ENCODE data around the gene PRR20E.
"Not testable (repeated sequence)": the region's sequence is repeated elsewhere in the genome, so short reads cannot be mapped to it uniquely, and the experiment has no call there.

The PRR20E gene

GRCh38 chr13:57148106-57148505, 18.9 kb upstream of the PRR20E start:
- intact Hi-C loops (cut with DNase I; ENCODE audit: low total_unique reads); H3K4me3 ChIP-seq; H3K9me3 ChIP-seq; H3K27me3 ChIP-seq; DNase-seq; H3K36me3 ChIP-seq; H3K27ac ChIP-seq; H3K4me1 ChIP-seq: not testable (repeated sequence)

- DNase-seq; H3K4me1 ChIP-seq; H3K4me3 ChIP-seq; H3K9me3 ChIP-seq; intact Hi-C loops (cut with DNase I; ENCODE audit: low total_unique reads); H3K36me3 ChIP-seq; H3K27me3 ChIP-seq; H3K27ac ChIP-seq: not testable (repeated sequence)
These were observed 13.2 kb upstream of the PRR20E start, which contains the start of gene PRR20C for GRCh38 chr13:57153761-57154160. Gene PRR20C (plus strand): TSS chr13:57154061. CDS start chr13:57154448, 387 bp downstream.

GRCh38 chr13:57160332-57160731, 6.7 kb upstream of the PRR20E start, which contains the start of gene PRR20D:
Gene PRR20D (plus strand): TSS chr13:57160632. CDS start chr13:57161019, 387 bp downstream.
- H3K9me3 ChIP-seq; intact Hi-C loops (cut with DNase I; ENCODE audit: low total_unique reads); H3K27me3 ChIP-seq; DNase-seq; H3K36me3 ChIP-seq; H3K27ac ChIP-seq; H3K4me1 ChIP-seq; H3K4me3 ChIP-seq: not testable (repeated sequence)

DNA sequence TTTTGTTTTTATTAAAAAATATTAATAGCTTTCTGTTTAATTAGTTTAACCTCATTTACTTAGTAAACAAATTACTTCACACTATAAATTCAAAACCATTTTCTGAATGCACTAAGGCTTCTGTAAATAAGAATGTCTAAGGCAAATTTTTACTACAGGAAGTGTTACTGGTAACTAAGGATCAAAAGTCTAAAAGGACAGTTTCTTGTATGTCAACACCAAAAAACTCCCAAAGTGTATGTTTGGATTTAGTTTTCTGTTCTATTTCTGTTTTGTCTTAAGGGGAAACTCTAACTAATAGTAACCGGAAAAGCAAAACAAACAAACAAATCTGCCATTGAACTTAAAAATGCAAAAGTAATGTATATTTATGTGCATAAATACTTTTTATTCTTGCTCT, 24.7 kb downstream of the PRR20E start:
- Histone ChIP-seq H3K27ac (no peak overlapping the region), H3K36me3 (no peaks in the 10 kb centered on the region), H3K4me1 (no peaks in the 10 kb centered on the region), H3K4me3 (no peak overlapping the region), H3K27me3 (no peaks in the 10 kb centered on the region), H3K9me3 (no peaks in the 10 kb centered on the region)
- no peak for TF ChIP-seq CTCF (IDR thresholded peaks at IDR 0.05)
- no peak for DNase-seq
- intact Hi-C loops (cut with DNase I; ENCODE audit: low total_unique reads): no loop called here

- Histone ChIP-seq H3K36me3 (no peaks in the 10 kb centered on the region), H3K4me1 (no peaks in the 10 kb centered on the region), H3K9me3 (no peaks in the 10 kb centered on the region), H3K27ac (no peak overlapping the region), H3K4me3 (no peak overlapping the region), H3K27me3 (no peaks in the 10 kb centered on the region)
- TF ChIP-seq CTCF (IDR thresholded peaks at IDR 0.05): no peak
- DNase-seq: no peak
- intact Hi-C loops (cut with DNase I; ENCODE audit: low total_unique reads): no loop called here
These were observed 46.0 kb downstream of the PRR20E start for GRCh38 chr13:57212989-57213388.
